Measurements from ENCODE around the gene GABRP. TPM values are rescaled to one million over a fixed set of nuclear protein-coding genes. Genes with fewer than 3 reads are reported as not detected.

Gene GABRP
- total RNA-seq, 2 donors from 2014 or later = 1.1 to 1.9 TPM

DNA sequence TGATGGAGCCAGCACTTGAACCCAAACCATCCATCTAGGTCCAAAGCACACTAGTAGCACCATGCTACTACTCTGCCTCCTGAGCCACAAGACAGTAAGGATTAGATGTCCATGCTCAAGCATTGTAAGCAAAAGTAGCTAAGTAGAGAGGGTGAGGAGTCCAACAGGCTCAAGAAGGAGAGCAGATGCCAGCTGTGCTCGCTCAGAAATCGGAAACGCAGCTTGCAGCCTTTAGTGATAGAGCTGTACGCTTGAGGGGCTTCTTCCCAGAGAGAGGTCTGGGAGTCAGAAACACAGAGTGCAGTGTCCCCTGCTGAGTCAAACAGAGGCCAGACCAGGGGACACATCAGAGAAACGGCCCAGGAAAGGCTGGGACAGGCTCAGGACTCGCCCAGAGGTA lies 32.7 kb upstream of the GABRP start:
- Histone ChIP-seq H3K9ac (ENCODE audit: extremely low read depth, low read length, poor library complexity, severe bottlenecking) (no peak overlapping the region), H3K4me3 (ENCODE audit: low read length) (no peak overlapping the region), H3K4me1 (ENCODE audit: control insufficient read depth, insufficient read depth, low read length) (no peaks in the 10 kb centered on the region), H3K27me3 (ENCODE audit: control insufficient read depth, insufficient read depth, low read length, poor library complexity, severe bottlenecking) (peaks cover 18% of the 10 kb centered on the region), H3K36me3 (ENCODE audit: control insufficient read depth, insufficient read depth, low read length) (no peaks in the 10 kb centered on the region), H3K27ac (ENCODE audit: low read depth, low read length) (no peak overlapping the region), H3K9me3 (ENCODE audit: control insufficient read depth, low read length) (no peaks in the 10 kb centered on the region)
- peak; percentile 20 for DNase-seq
- H3K27me3 Mint-ChIP-seq (ENCODE audit: insufficient read depth) = peaks cover 45% of the 10 kb centered on the region
- no peak overlapping the region for H3K27ac Mint-ChIP-seq
- TF ChIP-seq, protein P1, sequence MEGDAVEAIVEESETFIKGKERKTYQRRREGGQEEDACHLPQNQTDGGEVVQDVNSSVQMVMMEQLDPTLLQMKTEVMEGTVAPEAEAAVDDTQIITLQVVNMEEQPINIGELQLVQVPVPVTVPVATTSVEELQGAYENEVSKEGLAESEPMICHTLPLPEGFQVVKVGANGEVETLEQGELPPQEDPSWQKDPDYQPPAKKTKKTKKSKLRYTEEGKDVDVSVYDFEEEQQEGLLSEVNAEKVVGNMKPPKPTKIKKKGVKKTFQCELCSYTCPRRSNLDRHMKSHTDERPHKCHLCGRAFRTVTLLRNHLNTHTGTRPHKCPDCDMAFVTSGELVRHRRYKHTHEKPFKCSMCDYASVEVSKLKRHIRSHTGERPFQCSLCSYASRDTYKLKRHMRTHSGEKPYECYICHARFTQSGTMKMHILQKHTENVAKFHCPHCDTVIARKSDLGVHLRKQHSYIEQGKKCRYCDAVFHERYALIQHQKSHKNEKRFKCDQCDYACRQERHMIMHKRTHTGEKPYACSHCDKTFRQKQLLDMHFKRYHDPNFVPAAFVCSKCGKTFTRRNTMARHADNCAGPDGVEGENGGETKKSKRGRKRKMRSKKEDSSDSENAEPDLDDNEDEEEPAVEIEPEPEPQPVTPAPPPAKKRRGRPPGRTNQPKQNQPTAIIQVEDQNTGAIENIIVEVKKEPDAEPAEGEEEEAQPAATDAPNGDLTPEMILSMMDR (conservative IDR thresholded peaks at IDR 0.05) = no peak
- 92 to 98% methylated on average over 5 to 6 of the region's 6 CpGs for WGBS, 2 experiments (ENCODE audit: insufficient coverage in 1 of 2, insufficient read length in 1 of 2)
- no peaks in the 10 kb centered on the region for H3K9me3 Mint-ChIP-seq
- no peak overlapping the region for H3K4me3 Mint-ChIP-seq
- H3K4me1 Mint-ChIP-seq = peaks cover 4% of the 10 kb centered on the region
- peaks cover 4% of the 10 kb centered on the region for H3K36me3 Mint-ChIP-seq (ENCODE audit: low read depth)

DNA sequence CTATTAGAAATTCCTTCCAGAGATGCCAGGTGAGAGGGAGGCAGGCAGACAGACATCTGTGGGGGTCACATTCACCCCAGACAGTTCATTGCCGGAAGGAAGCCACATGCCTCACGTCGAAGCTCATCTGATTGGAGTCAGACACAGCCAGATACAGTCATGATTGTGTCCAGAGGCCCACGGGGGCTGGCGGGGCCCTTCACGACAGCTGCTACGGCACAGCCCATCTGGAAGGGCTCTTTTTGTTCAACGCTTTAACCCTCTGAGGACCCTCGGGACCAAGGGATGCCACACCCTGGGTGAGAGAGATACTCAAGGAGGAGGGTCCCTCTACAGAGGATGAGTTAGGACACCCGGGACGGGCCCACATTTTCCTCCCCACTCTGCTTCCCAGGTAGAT lies 31.9 kb upstream of the GABRP start:
- Histone ChIP-seq H3K9me3 (ENCODE audit: control insufficient read depth, low read length) (no peaks in the 10 kb centered on the region), H3K27ac (ENCODE audit: low read depth, low read length) (no peak overlapping the region), H3K4me3 (ENCODE audit: low read length) (no peak overlapping the region), H3K9ac (ENCODE audit: extremely low read depth, low read length, poor library complexity, severe bottlenecking) (no peak overlapping the region), H3K4me1 (ENCODE audit: control insufficient read depth, insufficient read depth, low read length) (no peaks in the 10 kb centered on the region), H3K36me3 (ENCODE audit: control insufficient read depth, insufficient read depth, low read length) (no peaks in the 10 kb centered on the region), H3K27me3 (ENCODE audit: control insufficient read depth, insufficient read depth, low read length, poor library complexity, severe bottlenecking) (peaks cover 12% of the 10 kb centered on the region)
- WGBS, 2 experiments (ENCODE audit: insufficient coverage in 1 of 2, insufficient read length in 1 of 2) = 75 to 82% methylated on average over 7 to 11 of the region's 11 CpGs
- Mint-ChIP-seq H3K27ac (no peak overlapping the region), H3K4me1 (peaks cover 3% of the 10 kb centered on the region), H3K4me3 (no peak overlapping the region), H3K9me3 (no peaks in the 10 kb centered on the region), H3K27me3 (ENCODE audit: insufficient read depth) (peaks cover 43% of the 10 kb centered on the region), H3K36me3 (ENCODE audit: low read depth) (peaks cover 4% of the 10 kb centered on the region)
- peak; percentile 30 for DNase-seq
- TF ChIP-seq, protein P1 (conservative IDR thresholded peaks at IDR 0.05) = no peak

DNA sequence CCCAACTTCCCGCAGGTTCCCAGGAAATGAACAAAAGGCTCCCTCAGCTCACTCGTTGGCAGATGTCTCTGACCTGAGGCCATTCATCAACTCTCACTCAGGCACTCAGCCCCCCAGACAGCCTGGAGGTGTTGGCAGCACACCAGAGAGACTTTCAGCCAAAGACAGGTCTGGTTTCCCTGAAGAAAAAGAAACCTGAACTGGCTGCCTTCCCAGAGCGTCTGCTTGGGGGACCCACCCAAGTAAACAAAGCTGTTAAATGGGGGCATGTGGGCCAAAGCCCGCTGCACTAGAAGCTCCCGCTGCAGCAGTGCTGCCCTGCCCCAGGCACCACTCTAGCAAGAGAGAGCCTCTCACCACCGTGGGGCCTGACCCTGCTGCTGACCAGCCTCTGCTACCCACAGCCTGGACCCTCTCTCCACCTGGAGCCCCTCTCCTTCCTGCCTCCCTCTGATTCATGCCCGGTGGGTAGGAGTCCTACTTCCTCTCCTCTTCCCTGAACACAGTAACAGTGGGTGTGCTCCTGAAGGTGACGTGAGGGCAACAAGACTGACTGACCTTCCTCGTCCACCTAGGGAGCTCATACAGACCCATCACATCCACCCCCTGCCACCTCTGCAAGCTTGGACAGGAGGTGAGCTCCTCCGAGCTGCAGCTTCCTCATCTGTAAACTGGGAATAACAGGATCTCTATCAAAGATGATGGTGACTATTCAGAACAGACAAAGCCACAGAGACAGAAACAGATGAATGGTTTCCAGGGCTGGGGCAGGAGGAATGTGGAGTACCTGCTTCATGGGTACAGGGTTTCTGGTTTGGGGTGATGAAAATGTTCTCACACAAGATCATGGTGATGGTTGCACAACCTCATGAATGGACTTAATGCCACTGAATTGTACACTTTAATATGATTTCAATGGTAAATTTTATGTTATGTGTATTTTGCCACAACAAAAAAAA lies 31.0 kb upstream of the GABRP start:
- DNase-seq = peak; percentile 40
- peaks cover 12% of the 10 kb centered on the region for H3K4me1 Mint-ChIP-seq
- 85 to 92% methylated on average over 2 to 10 of the region's 10 CpGs for WGBS, 2 experiments (ENCODE audit: insufficient coverage in 1 of 2, insufficient read length in 1 of 2)
- Histone ChIP-seq H3K36me3 (ENCODE audit: control insufficient read depth, insufficient read depth, low read length) (no peaks in the 10 kb centered on the region), H3K4me3 (ENCODE audit: low read length) (no peak overlapping the region), H3K9ac (ENCODE audit: extremely low read depth, low read length, poor library complexity, severe bottlenecking) (no peak overlapping the region), H3K27me3 (ENCODE audit: control insufficient read depth, insufficient read depth, low read length, poor library complexity, severe bottlenecking) (peaks cover 9% of the 10 kb centered on the region), H3K9me3 (ENCODE audit: control insufficient read depth, low read length) (no peaks in the 10 kb centered on the region), H3K27ac (ENCODE audit: low read depth, low read length) (no peak overlapping the region), H3K4me1 (ENCODE audit: control insufficient read depth, insufficient read depth, low read length) (no peaks in the 10 kb centered on the region)
- H3K9me3 Mint-ChIP-seq = no peaks in the 10 kb centered on the region
- no peak overlapping the region for H3K4me3 Mint-ChIP-seq
- H3K36me3 Mint-ChIP-seq (ENCODE audit: low read depth) = peaks cover 4% of the 10 kb centered on the region
- no peak overlapping the region for H3K27ac Mint-ChIP-seq
- TF ChIP-seq, protein P1 (conservative IDR thresholded peaks at IDR 0.05) = no peak
- H3K27me3 Mint-ChIP-seq (ENCODE audit: insufficient read depth) = peaks cover 38% of the 10 kb centered on the region

Measured in endodermal cell (in vitro differentiated cells).